HG02798 (cell line): ENCODE results near the gene NPHP1.
"Not testable (repeated sequence)": the region's sequence is repeated elsewhere in the genome, so short reads cannot be mapped to it uniquely, and the experiment has no call there.

Experiments
- ATAC-seq: cut with Tn5 transposase; IDR thresholded peaks from one replicate; pipeline ENCODE4 v1.9.1; 2021; ENCODE audit warnings: mild to moderate bottlenecking; ENCODE audit not compliant: unreplicated experiment, poor library complexity

The NPHP1 gene

GRCh38 chr2:110083162-110083561, 121.7 kb downstream of the NPHP1 start:
- ATAC-seq, result not testable (repeated sequence)

- not testable (repeated sequence) for ATAC-seq
Measured at GRCh38 chr2:110078104-110078503, 126.7 kb downstream of the NPHP1 start.

- ATAC-seq, result not testable (repeated sequence)
Measured at GRCh38 chr2:110075896-110076295, 128.9 kb downstream of the NPHP1 start.
